ENCODE data around the gene JARID2.

The JARID2 gene

GRCh38 chr6:15461127-15461944 is 215.5 kb downstream of the JARID2 start:
- Histone ChIP-seq H3K27me3 (replicated peaks; ENCODE audit: control insufficient read depth, insufficient read depth, low read length) (no peaks in the 10 kb centered on the region), H3K4me3 (ENCODE audit: low read length) (no peak overlapping the region), H3K36me3 (ENCODE audit: control insufficient read depth, insufficient read depth, low read length, severe bottlenecking) (no peaks in the 10 kb centered on the region), H3K9me3 (ENCODE audit: control insufficient read depth, low read length) (no peaks in the 10 kb centered on the region), H3K9ac (ENCODE audit: low read length) (no peak overlapping the region), H3K4me1 (ENCODE audit: control insufficient read depth, insufficient read depth, low read length) (peaks cover 37% of the 10 kb centered on the region)
- no peak for DNase-seq (ENCODE audit: low read depth)

- Histone ChIP-seq H3K9me3 (ENCODE audit: control insufficient read depth, low read length) (no peaks in the 10 kb centered on the region), H3K4me3 (ENCODE audit: low read length) (peak overlapping the region; percentile 61), H3K36me3 (ENCODE audit: control insufficient read depth, insufficient read depth, low read length, severe bottlenecking) (no peaks in the 10 kb centered on the region), H3K4me1 (ENCODE audit: control insufficient read depth, insufficient read depth, low read length) (peaks cover 37% of the 10 kb centered on the region), H3K9ac (ENCODE audit: low read length) (no peak overlapping the region), H3K27me3 (replicated peaks; ENCODE audit: control insufficient read depth, insufficient read depth, low read length) (no peaks in the 10 kb centered on the region)
- DNase-seq (ENCODE audit: low read depth) = no peak
Observed at GRCh38 chr6:15462256-15462655, 216.4 kb downstream of the JARID2 start.

GRCh38 chr6:15462717-15463525 is 217.1 kb downstream of the JARID2 start:
- H3K4me1 ChIP-seq (ENCODE audit: control insufficient read depth, insufficient read depth, low read length) = peaks cover 37% of the 10 kb centered on the region
- peak overlapping the region; percentile 61 for H3K4me3 ChIP-seq (ENCODE audit: low read length)
- no peak overlapping the region for H3K9ac ChIP-seq (ENCODE audit: low read length)
- H3K9me3 ChIP-seq (ENCODE audit: control insufficient read depth, low read length) = no peaks in the 10 kb centered on the region
- DNase-seq (ENCODE audit: low read depth) = peak; percentile 79
- no peaks in the 10 kb centered on the region for H3K27me3 ChIP-seq (replicated peaks; ENCODE audit: control insufficient read depth, insufficient read depth, low read length)
- no peaks in the 10 kb centered on the region for H3K36me3 ChIP-seq (ENCODE audit: control insufficient read depth, insufficient read depth, low read length, severe bottlenecking)

- peak; percentile 5 for DNase-seq (ENCODE audit: low read depth)
- no peaks in the 10 kb centered on the region for H3K9me3 ChIP-seq (ENCODE audit: control insufficient read depth, low read length)
Observed at GRCh38 chr6:15464211-15464725, 218.4 kb downstream of the JARID2 start.

GRCh38 chr6:15465212-15465611 is 219.3 kb downstream of the JARID2 start:
- no peak for DNase-seq (ENCODE audit: low read depth)
- H3K4me3 ChIP-seq (ENCODE audit: low read length) = no peak overlapping the region
- no peaks in the 10 kb centered on the region for H3K27me3 ChIP-seq (replicated peaks; ENCODE audit: control insufficient read depth, insufficient read depth, low read length)
- H3K9me3 ChIP-seq (ENCODE audit: control insufficient read depth, low read length) = no peaks in the 10 kb centered on the region
- peaks cover 28% of the 10 kb centered on the region for H3K4me1 ChIP-seq (ENCODE audit: control insufficient read depth, insufficient read depth, low read length)
- H3K36me3 ChIP-seq (ENCODE audit: control insufficient read depth, insufficient read depth, low read length, severe bottlenecking) = peaks cover 14% of the 10 kb centered on the region
- H3K9ac ChIP-seq (ENCODE audit: low read length) = no peak overlapping the region

More at GRCh38 chr6:15464211-15464725, 218.4 kb downstream of the JARID2 start:
- no peak overlapping the region for H3K9ac ChIP-seq (ENCODE audit: low read length)
- no peak overlapping the region for H3K4me3 ChIP-seq (ENCODE audit: low read length)
- peaks cover 7% of the 10 kb centered on the region for H3K36me3 ChIP-seq (ENCODE audit: control insufficient read depth, insufficient read depth, low read length, severe bottlenecking)
- H3K27me3 ChIP-seq (replicated peaks; ENCODE audit: control insufficient read depth, insufficient read depth, low read length) = no peaks in the 10 kb centered on the region
- H3K4me1 ChIP-seq (ENCODE audit: control insufficient read depth, insufficient read depth, low read length) = peaks cover 37% of the 10 kb centered on the region

- Histone ChIP-seq H3K4me1 (ENCODE audit: control insufficient read depth, insufficient read depth, low read length) (peaks cover 15% of the 10 kb centered on the region), H3K36me3 (ENCODE audit: control insufficient read depth, insufficient read depth, low read length, severe bottlenecking) (peaks cover 30% of the 10 kb centered on the region), H3K27me3 (replicated peaks; ENCODE audit: control insufficient read depth, insufficient read depth, low read length) (no peaks in the 10 kb centered on the region), H3K9me3 (ENCODE audit: control insufficient read depth, low read length) (no peaks in the 10 kb centered on the region), H3K4me3 (ENCODE audit: low read length) (no peak overlapping the region), H3K9ac (ENCODE audit: low read length) (no peak overlapping the region)
- no peak for DNase-seq (ENCODE audit: low read depth)
Observed at GRCh38 chr6:15470746-15471145, 224.9 kb downstream of the JARID2 start.

- peaks cover 30% of the 10 kb centered on the region for H3K4me1 ChIP-seq (ENCODE audit: control insufficient read depth, insufficient read depth, low read length)
- H3K36me3 ChIP-seq (ENCODE audit: control insufficient read depth, insufficient read depth, low read length, severe bottlenecking) = peaks cover 31% of the 10 kb centered on the region
- no peaks in the 10 kb centered on the region for H3K9me3 ChIP-seq (ENCODE audit: control insufficient read depth, low read length)
- no peak for DNase-seq (ENCODE audit: low read depth)
- no peak overlapping the region for H3K4me3 ChIP-seq (ENCODE audit: low read length)
- no peaks in the 10 kb centered on the region for H3K27me3 ChIP-seq (replicated peaks; ENCODE audit: control insufficient read depth, insufficient read depth, low read length)
- no peak overlapping the region for H3K9ac ChIP-seq (ENCODE audit: low read length)
Observed at GRCh38 chr6:15472621-15473020, 226.8 kb downstream of the JARID2 start.

GRCh38 chr6:15473174-15473573 is 227.3 kb downstream of the JARID2 start:
- Histone ChIP-seq H3K9me3 (ENCODE audit: control insufficient read depth, low read length) (no peaks in the 10 kb centered on the region), H3K36me3 (ENCODE audit: control insufficient read depth, insufficient read depth, low read length, severe bottlenecking) (peaks cover 31% of the 10 kb centered on the region), H3K4me3 (ENCODE audit: low read length) (no peak overlapping the region), H3K27me3 (replicated peaks; ENCODE audit: control insufficient read depth, insufficient read depth, low read length) (no peaks in the 10 kb centered on the region), H3K4me1 (ENCODE audit: control insufficient read depth, insufficient read depth, low read length) (peaks cover 31% of the 10 kb centered on the region), H3K9ac (ENCODE audit: low read length) (no peak overlapping the region)
- no peak for DNase-seq (ENCODE audit: low read depth)

GRCh38 chr6:15473741-15474161 is 227.9 kb downstream of the JARID2 start:
- H3K9me3 ChIP-seq (ENCODE audit: control insufficient read depth, low read length) = no peaks in the 10 kb centered on the region
- H3K4me3 ChIP-seq (ENCODE audit: low read length) = peak overlapping the region; percentile 9
- no peaks in the 10 kb centered on the region for H3K27me3 ChIP-seq (replicated peaks; ENCODE audit: control insufficient read depth, insufficient read depth, low read length)
- peak overlapping the region; percentile 25 for H3K9ac ChIP-seq (ENCODE audit: low read length)
- peak; percentile 48 for DNase-seq (ENCODE audit: low read depth)
- peaks cover 31% of the 10 kb centered on the region for H3K4me1 ChIP-seq (ENCODE audit: control insufficient read depth, insufficient read depth, low read length)
- H3K36me3 ChIP-seq (ENCODE audit: control insufficient read depth, insufficient read depth, low read length, severe bottlenecking) = peaks cover 27% of the 10 kb centered on the region

- no peaks in the 10 kb centered on the region for H3K9me3 ChIP-seq (ENCODE audit: control insufficient read depth, low read length)
- no peaks in the 10 kb centered on the region for H3K27me3 ChIP-seq (replicated peaks; ENCODE audit: control insufficient read depth, insufficient read depth, low read length)
- peak; percentile 77 for DNase-seq (ENCODE audit: low read depth)
- peak overlapping the region; percentile 9 for H3K4me3 ChIP-seq (ENCODE audit: low read length)
- peak overlapping the region; percentile 25 for H3K9ac ChIP-seq (ENCODE audit: low read length)
- peaks cover 31% of the 10 kb centered on the region for H3K4me1 ChIP-seq (ENCODE audit: control insufficient read depth, insufficient read depth, low read length)
- H3K36me3 ChIP-seq (ENCODE audit: control insufficient read depth, insufficient read depth, low read length, severe bottlenecking) = peaks cover 24% of the 10 kb centered on the region
Observed at GRCh38 chr6:15474196-15474595, 228.3 kb downstream of the JARID2 start.

GRCh38 chr6:15475261-15475660 is 229.4 kb downstream of the JARID2 start:
- Histone ChIP-seq H3K4me1 (ENCODE audit: control insufficient read depth, insufficient read depth, low read length) (peaks cover 31% of the 10 kb centered on the region), H3K9me3 (ENCODE audit: control insufficient read depth, low read length) (no peaks in the 10 kb centered on the region), H3K27me3 (replicated peaks; ENCODE audit: control insufficient read depth, insufficient read depth, low read length) (no peaks in the 10 kb centered on the region), H3K4me3 (ENCODE audit: low read length) (no peak overlapping the region), H3K9ac (ENCODE audit: low read length) (no peak overlapping the region), H3K36me3 (ENCODE audit: control insufficient read depth, insufficient read depth, low read length, severe bottlenecking) (peaks cover 17% of the 10 kb centered on the region)
- no peak for DNase-seq (ENCODE audit: low read depth)

Data from adipocyte (in vitro differentiated cells).